Measurements from ENCODE around the gene SLC24A5. TPM values are rescaled to one million over a fixed set of nuclear protein-coding genes. Genes with fewer than 3 reads are reported as not detected.

SLC24A5 gene
- polyA plus RNA-seq, 2 of the 4 experiments (the other 2 are of a cell fraction), result 0.05 TPM; not detected in 1

GRCh38 chr15:48132874-48133273 is 12.1 kb downstream of the SLC24A5 start:
- Histone ChIP-seq H3K9me3 (no peaks in the 10 kb centered on the region), H3K4me2 (no peak overlapping the region), H3K4me1 (no peaks in the 10 kb centered on the region), H3K4me3 (no peak overlapping the region), H3K27ac (no peak overlapping the region)
- FAIRE-seq (no peak), DNase-seq (ENCODE audit: low read depth in 1 of 2, low spot score in 1 of 2) (no peak), ATAC-seq (no peak)
- POLR2A ChIA-PET, result no interaction called here
- TF ChIP-seq CBX8 (IDR thresholded peaks at IDR 0.05), result no peak
- no peak for TF ChIP-seq HOXB5 (CRISPR knock-in tag; IDR thresholded peaks at IDR 0.05)
- no peak for TF ChIP-seq MYC (IDR thresholded peaks at IDR 0.05; ENCODE audit: borderline replicate concordance, low read length)
- CTCF ChIA-PET, result interaction anchor here (1.8 kb wide), 1 partner anchor 21 kb away, joined by 4 read pairs; no protein-coding TSS in a partner anchor
- 94% methylated on average over 6 of the region's 6 CpGs for WGBS (ENCODE audit: missing lambda C conversion rate)

- FAIRE-seq (no peak), DNase-seq (ENCODE audit: low read depth in 1 of 2, low spot score in 1 of 2) (no peak), ATAC-seq (no peak)
- H3K27ac ChIP-seq, result no peak overlapping the region
- TF ChIP-seq CHD4 (IDR thresholded peaks at IDR 0.05; ENCODE audit: borderline replicate concordance) (no peak), FOSL2 (IDR thresholded peaks at IDR 0.05) (no peak), FOSL2 (CRISPR knock-in tag; IDR thresholded peaks at IDR 0.05) (no peak), ESRRA (IDR thresholded peaks at IDR 0.05; ENCODE audit: borderline replicate concordance, low read length) (no peak)
- no peak overlapping the region for H3K4me2 ChIP-seq
- H3K9me3 ChIP-seq, result no peaks in the 10 kb centered on the region
- CTCF ChIA-PET, result no interaction called here
- POLR2A ChIA-PET, result no interaction called here
- 84% methylated on average over 1 of the region's 1 CpG for WGBS (ENCODE audit: missing lambda C conversion rate)
- H3K4me3 ChIP-seq, result no peak overlapping the region
- H3K4me1 ChIP-seq, result 0 out of 3 replicates have a peak, but pooled peaks cover 3% of the 10 kb centered on the region
These were observed 23.1 kb downstream of the SLC24A5 start for GRCh38 chr15:48143856-48144255.

GRCh38 chr15:48144889-48145288 is 24.1 kb downstream of the SLC24A5 start:
- Histone ChIP-seq H3K4me3 (no peak overlapping the region), H3K9me3 (no peaks in the 10 kb centered on the region), H3K4me2 (no peak overlapping the region), H3K4me1 (0 out of 3 replicates have a peak, but pooled peaks cover 3% of the 10 kb centered on the region), H3K27ac (no peak overlapping the region)
- TF ChIP-seq MYC (IDR thresholded peaks at IDR 0.05; ENCODE audit: borderline replicate concordance, low read length), result no peak
- no peak for TF ChIP-seq EHF (CRISPR knock-in tag; IDR thresholded peaks at IDR 0.05)
- TF ChIP-seq CHD2 (IDR thresholded peaks at IDR 0.05; ENCODE audit: low read length, partially characterized antibody), result no peak
- TF ChIP-seq HOXA7 (CRISPR knock-in tag; IDR thresholded peaks at IDR 0.05), result no peak
- no peak for TF ChIP-seq FOSL2 (IDR thresholded peaks at IDR 0.05)
- TF ChIP-seq FOSL2 (CRISPR knock-in tag; IDR thresholded peaks at IDR 0.05), result no peak
- no peak for TF ChIP-seq ELK1 (IDR thresholded peaks at IDR 0.05; ENCODE audit: low read depth, low read length)
- TF ChIP-seq ZSCAN20 (CRISPR knock-in tag; IDR thresholded peaks at IDR 0.05), result no peak
- TF ChIP-seq USF2 (IDR thresholded peaks at IDR 0.05), result no peak
- no peak for TF ChIP-seq JUN (IDR thresholded peaks at IDR 0.05)
- TF ChIP-seq KDM5A (IDR thresholded peaks at IDR 0.05), result no peak
- TF ChIP-seq PHF8 (IDR thresholded peaks at IDR 0.05; ENCODE audit: borderline replicate concordance, low read depth), result no peak
- TF ChIP-seq KDM1A (IDR thresholded peaks at IDR 0.05; ENCODE audit: low read depth), result no peak
- POLR2A ChIA-PET, result no interaction called here
- ATAC-seq, result no peak
- FAIRE-seq, result no peak
- no peak for DNase-seq (ENCODE audit: low read depth in 1 of 2, low spot score in 1 of 2)
- 76% methylated on average over 1 of the region's 1 CpG for WGBS (ENCODE audit: missing lambda C conversion rate)
- CTCF ChIA-PET, result no interaction called here

GRCh38 chr15:48145923-48146322 is 25.1 kb downstream of the SLC24A5 start:
- no peak for ATAC-seq
- TF ChIP-seq POLR2AphosphoS2 (conservative IDR thresholded peaks at IDR 0.05; ENCODE audit: low read length) (no peak), REST (IDR thresholded peaks at IDR 0.05) (no peak), HOXB13 (CRISPR knock-in tag; IDR thresholded peaks at IDR 0.05; ENCODE audit: low read depth) (no peak), SMC3 (IDR thresholded peaks at IDR 0.05) (no peak), BCL3 (IDR thresholded peaks at IDR 0.05) (no peak), CEBPB (IDR thresholded peaks at IDR 0.05) (no peak), SREBF2 (IDR thresholded peaks at IDR 0.05) (no peak), EHMT2 (IDR thresholded peaks at IDR 0.05; ENCODE audit: low read depth) (no peak)

More at GRCh38 chr15:48145923-48146322, 25.1 kb downstream of the SLC24A5 start:
- Histone ChIP-seq H3K9me3 (no peaks in the 10 kb centered on the region), H3K27ac (no peak overlapping the region), H3K4me1 (0 out of 3 replicates have a peak, but pooled peaks cover 3% of the 10 kb centered on the region), H3K4me2 (no peak overlapping the region), H3K4me3 (no peak overlapping the region)
- POLR2A ChIA-PET, result no interaction called here
- CTCF ChIA-PET, result no interaction called here
- DNase-seq (ENCODE audit: low read depth in 1 of 2, low spot score in 1 of 2) (no peak), FAIRE-seq (no peak)
